Heart right ventricle (tissue), 16 donors: ENCODE measurements around the gene ECT2. TPM values are rescaled to one million over a fixed set of nuclear protein-coding genes. Genes with fewer than 3 reads are reported as not detected.
"Not testable (repeated sequence)": the region's sequence is repeated elsewhere in the genome, so short reads cannot be mapped to it uniquely, and the experiment has no call there.

Source experiments
- ATAC-seq, 8 donors: fragments of 200-7000 bp; cut with Tn5 transposase; one replicate each; pipeline ENCODE4 v1.9.1; 2020; ENCODE audit warnings: mild to moderate bottlenecking in 8 of 8, moderate library complexity in 8 of 8, moderate number of reproducible peaks in 1 of 8
- DNase-seq, 2 donors: peaks; one replicate each; pipeline ENCODE4 v3.0.0-alpha.2; 2020
- H3K27ac ChIP-seq, 10 donors: fragments of 200-600 bp; sonication (generic) in 2 of 10; one replicate each; pipeline versions ENCODE4 v1.5.0 to v1.8.0; 2020 to 2022; ENCODE audit warnings: mild to moderate bottlenecking in 3 of 10
- H3K27me3 ChIP-seq, 7 donors: fragments of 200-600 bp; one replicate each; pipeline ENCODE4 v1.8.0; 2021 to 2022; ENCODE audit warnings: mild to moderate bottlenecking in 2 of 7
- H3K36me3 ChIP-seq, 9 donors: fragments of 200-600 bp; sonication (generic) in 1 of 9; one replicate each; pipeline versions ENCODE4 v1.5.0 to v1.8.0; 2020 to 2022; ENCODE audit warnings: mild to moderate bottlenecking in 2 of 9
- H3K4me1 ChIP-seq, 9 donors: fragments of 200-600 bp; sonication (generic) in 1 of 9; one replicate each; pipeline versions ENCODE4 v1.5.0 to v1.8.0; 2020 to 2022; ENCODE audit warnings: mild to moderate bottlenecking in 4 of 9
- H3K4me3 ChIP-seq, 10 donors: fragments of 200-600 bp; sonication (generic) in 2 of 10; one replicate each; pipeline versions ENCODE4 v1.5.0 to v1.8.0; 2020 to 2022; ENCODE audit warnings: mild to moderate bottlenecking in 7 of 10, moderate library complexity in 2 of 10
- H3K9me3 ChIP-seq, 11 donors: fragments of 200-600 bp in 10 of 11; sonication (generic) in 2 of 11; one replicate each; pipeline versions ENCODE4 v1.5.0 to v1.8.0; 2013 to 2022; ENCODE audit warnings: mild to moderate bottlenecking in 2 of 11, control low read depth in 1 of 11, moderate library complexity in 1 of 11
- WGBS, 2 donors: extraction: QIAGEN DNeasy Blood & Tissue Kit; methylation state at CpG; one replicate each; pipeline ENCODE4 v1.1.7; 2013; ENCODE audit warnings: inconsistent platforms in 1 of 2; 5-methylcytosine and 5-hydroxymethylcytosine counted together
- intact Hi-C, 10 donors: fragments of 100-400 bp; cut with DNase I; formaldehyde crosslinking; loops; one replicate each; pipeline versions ENCODE4 v1.11.1 to v1.14.2; 2022
- polyA plus RNA-seq, 2 donors: library from polyadenylated mRNA; stranded (reverse); fragments of 200-250 nt; gene quantifications; one replicate each; pipeline ENCODE4 v1.2.3, GENCODE V29; 2013
- total RNA-seq, 10 donors: library from RNA; stranded (reverse); fragmentation: NEBNext Ultra II Directional in 3 of 10; extraction: Animal tissue kit (Norgen Biotek cat#: 25700) in 3 of 10; gene quantifications; one replicate each; pipeline versions ENCODE4 v1.2.1 to v1.2.4, GENCODE V29; 2021 to 2023
- TF ChIP-seq, protein P1 (sequence below), 9 donors: fragments of 200-600 bp; sonication (generic) in 2 of 9; IDR thresholded peaks; one replicate each; pipeline versions ENCODE4 v1.5.0 to v1.8.0; 2021 to 2022; ENCODE audit warnings: antibody characterized with exemption in 9 of 9, mild to moderate bottlenecking in 5 of 9, moderate library complexity in 1 of 9
- donor health status: Arrhythmogenic right ventricular cardiomyopathy.
- donor health status: ischemic (EF 13 %, LVEDD 7.1; RV severe dilation, severe dysfunction).
- donor health status: healthy with polysubstance abuse.
- donor health status: DM: no; HTN: yes; CAD: no.
- donor health status: DM: no; HTN: no; CAD: no.
- donor health status: ischemic (EF 25% LVEDD 6.9; RV normal size, moderate dysfunction).
- donor health status: ischemic (EF 25% LVEDD 5.7; RV mildly dilated, moderate dysfunction).
- donor health status: healthy.
- donor health status: DM: yes; HTN: yes; CAD: no.
- donor health status: Ischemic cardiomyopathy.
- donor health status: ischemic (EF 35%, LVEDD 5.7; RV mildly dilated, moderate dysfunction).
- donor health status: nonischemic (EF 11% LVEDD 7.7; RV severe dilation, severe dysfunction).
- donor health status: DM: yes; HTN: yes; CAD: no.
- donor health status: PGD.
- donor health status: ischemic (EF 29% LVEDD 5.4; RV normal size, mild dysfunction).
- donor health status: nonischemic (EF 23%, LVEDD 6.1; RV moderate dilation, normal function).

Gene ECT2
- total and polyA plus RNA-seq, 12 donors, result 2.0 to 8.0 (median 5.3) TPM

DNA sequence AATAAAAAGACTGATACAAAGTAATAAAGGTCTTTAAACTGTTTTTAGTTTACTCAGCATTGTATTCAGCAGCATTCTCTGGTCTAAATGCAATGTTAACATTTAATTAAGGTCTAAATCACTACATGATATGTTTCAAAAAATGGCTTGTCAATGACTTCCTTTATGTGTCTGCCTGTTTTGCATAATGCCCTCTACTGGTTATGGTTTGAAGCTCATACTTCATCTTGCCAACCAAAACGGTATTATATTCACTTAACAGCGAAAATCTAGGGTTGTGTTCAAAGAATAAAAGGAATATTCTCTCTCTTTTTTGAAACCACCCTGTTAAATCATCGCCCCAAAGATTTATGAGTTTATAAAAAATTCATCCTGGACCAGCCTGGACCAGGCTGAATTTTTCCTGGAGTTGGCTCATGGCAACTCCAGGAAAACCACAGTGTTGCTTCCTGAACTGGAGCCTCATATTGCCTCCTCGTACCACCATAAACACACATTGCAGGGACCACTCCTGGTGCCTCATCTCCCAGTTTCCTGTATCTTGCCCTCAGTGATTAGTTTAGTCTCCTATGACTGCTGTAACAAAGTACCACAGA lies 32.9 kb upstream of the ECT2 start:
- WGBS, 2 donors, result 74 to 78% methylated on average over 4 of the region's 4 CpGs
- H3K27ac ChIP-seq, result no peak overlapping the region

DNA sequence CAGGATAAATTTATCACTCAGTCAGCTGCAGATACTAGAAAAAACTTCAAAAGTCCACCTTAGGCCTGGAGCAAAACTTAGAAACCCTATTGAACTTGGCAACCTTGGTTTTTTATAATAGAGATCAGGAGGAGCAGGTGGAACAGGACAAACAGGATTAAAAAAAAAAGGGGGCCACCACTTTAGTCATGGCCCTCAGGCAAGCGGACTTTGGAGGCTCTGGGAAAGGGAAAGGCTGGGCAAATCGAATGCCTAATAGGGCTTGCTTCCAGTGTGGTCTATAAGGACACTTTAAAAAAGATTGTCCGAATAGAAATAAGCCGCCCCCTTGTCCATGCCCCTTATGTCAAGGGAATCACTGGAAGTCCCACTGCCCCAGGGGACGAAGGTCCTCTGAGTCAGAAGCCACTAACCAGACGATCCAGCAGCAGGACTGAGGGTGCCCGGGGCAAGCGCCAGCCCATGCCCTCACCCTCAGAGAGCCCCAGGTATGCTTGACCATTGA lies 27.9 kb upstream of the ECT2 start:
- ATAC-seq, H3K27ac ChIP-seq, H3K4me1 ChIP-seq, intact Hi-C loops, H3K36me3 ChIP-seq, DNase-seq, H3K4me3 ChIP-seq, H3K27me3 ChIP-seq: not testable (repeated sequence)
- H3K9me3 ChIP-seq, result peaks cover 0 to 18% (median 0%) of the 10 kb centered on the region in 11 donors
- WGBS, 2 donors, result 85 to 89% methylated on average over 8 of the region's 8 CpGs

More for the DNA sequence above, 32.9 kb upstream of the ECT2 start:
- no peaks in the 10 kb centered on the region for H3K27me3 ChIP-seq
- H3K9me3 ChIP-seq, result peaks cover 0 to 17% (median 0%) of the 10 kb centered on the region in 11 donors
- no peak for DNase-seq
- H3K4me1 ChIP-seq, result peaks cover 0 to 15% (median 0%) of the 10 kb centered on the region in 9 donors
- ATAC-seq, result no peak
- H3K36me3 ChIP-seq, result no peaks in the 10 kb centered on the region
- intact Hi-C loops, result no loop called here
- TF ChIP-seq, protein P1, sequence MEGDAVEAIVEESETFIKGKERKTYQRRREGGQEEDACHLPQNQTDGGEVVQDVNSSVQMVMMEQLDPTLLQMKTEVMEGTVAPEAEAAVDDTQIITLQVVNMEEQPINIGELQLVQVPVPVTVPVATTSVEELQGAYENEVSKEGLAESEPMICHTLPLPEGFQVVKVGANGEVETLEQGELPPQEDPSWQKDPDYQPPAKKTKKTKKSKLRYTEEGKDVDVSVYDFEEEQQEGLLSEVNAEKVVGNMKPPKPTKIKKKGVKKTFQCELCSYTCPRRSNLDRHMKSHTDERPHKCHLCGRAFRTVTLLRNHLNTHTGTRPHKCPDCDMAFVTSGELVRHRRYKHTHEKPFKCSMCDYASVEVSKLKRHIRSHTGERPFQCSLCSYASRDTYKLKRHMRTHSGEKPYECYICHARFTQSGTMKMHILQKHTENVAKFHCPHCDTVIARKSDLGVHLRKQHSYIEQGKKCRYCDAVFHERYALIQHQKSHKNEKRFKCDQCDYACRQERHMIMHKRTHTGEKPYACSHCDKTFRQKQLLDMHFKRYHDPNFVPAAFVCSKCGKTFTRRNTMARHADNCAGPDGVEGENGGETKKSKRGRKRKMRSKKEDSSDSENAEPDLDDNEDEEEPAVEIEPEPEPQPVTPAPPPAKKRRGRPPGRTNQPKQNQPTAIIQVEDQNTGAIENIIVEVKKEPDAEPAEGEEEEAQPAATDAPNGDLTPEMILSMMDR (IDR thresholded peaks at IDR 0.05), result peak in 4 of 9 donors; percentile 26 to 40 (median 31)
- no peak overlapping the region for H3K4me3 ChIP-seq

DNA sequence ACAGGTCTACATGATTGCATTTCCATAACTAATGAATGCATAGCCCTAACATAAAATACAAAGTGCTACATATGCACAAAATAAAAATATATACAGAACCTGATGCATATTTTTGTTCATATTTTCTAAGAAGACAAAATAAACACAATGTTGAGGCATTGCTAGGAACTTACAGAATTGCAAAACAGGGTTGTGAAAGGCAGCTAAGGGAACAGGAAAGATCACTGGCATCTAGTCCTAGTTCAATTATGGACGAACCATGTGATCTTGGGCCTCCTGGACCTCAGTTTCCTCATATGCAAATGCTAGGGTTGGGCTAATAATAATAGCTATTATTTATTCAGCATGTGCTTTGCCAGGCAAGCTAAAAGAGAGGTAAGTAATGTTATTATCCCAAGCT lies 24.1 kb upstream of the ECT2 start:
- ATAC-seq, result no peak

DNA sequence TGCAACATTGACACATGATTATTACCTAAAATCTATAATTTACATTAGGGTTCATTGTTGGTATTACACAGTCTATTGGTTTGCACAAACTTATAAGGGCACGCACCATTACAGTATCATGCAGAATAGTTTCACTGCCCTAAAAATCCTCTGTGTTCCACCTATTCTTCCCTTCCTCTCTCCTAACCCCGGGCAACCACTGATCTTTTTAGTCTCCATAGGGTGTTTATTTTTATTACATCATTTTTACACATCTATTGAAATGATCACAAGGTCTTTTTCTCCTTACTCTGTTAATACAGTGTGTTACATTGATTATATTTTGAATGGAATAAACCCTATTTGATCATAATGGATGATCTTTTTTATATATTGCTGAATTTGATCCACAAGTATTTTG lies 15.5 kb upstream of the ECT2 start:
- TF ChIP-seq, protein P1 (IDR thresholded peaks at IDR 0.05), result no peak
- intact Hi-C loops, result no loop called here
- H3K9me3 ChIP-seq, result no peaks in the 10 kb centered on the region
- no peak overlapping the region for H3K4me3 ChIP-seq
- no peak overlapping the region for H3K27ac ChIP-seq
- H3K27me3 ChIP-seq, result no peaks in the 10 kb centered on the region
- DNase-seq (no peak), ATAC-seq (no peak)
- 89 to 97% methylated on average over 2 of the region's 2 CpGs for WGBS, 2 donors
- H3K36me3 ChIP-seq, result no peaks in the 10 kb centered on the region
- H3K4me1 ChIP-seq, result no peaks in the 10 kb centered on the region

More for the DNA sequence above, 24.1 kb upstream of the ECT2 start:
- Histone ChIP-seq H3K27ac (no peak overlapping the region), H3K36me3 (no peaks in the 10 kb centered on the region), H3K4me1 (peaks cover 0 to 2% (median 0%) of the 10 kb centered on the region in 9 donors), H3K27me3 (no peaks in the 10 kb centered on the region), H3K9me3 (peaks cover 0 to 7% (median 0%) of the 10 kb centered on the region in 11 donors), H3K4me3 (no peak overlapping the region)
- no peak for DNase-seq
- TF ChIP-seq, protein P1 (IDR thresholded peaks at IDR 0.05), result no peak
- 66 to 77% methylated on average over 1 of the region's 1 CpG for WGBS, 2 donors
- intact Hi-C loops, result no loop called here

DNA sequence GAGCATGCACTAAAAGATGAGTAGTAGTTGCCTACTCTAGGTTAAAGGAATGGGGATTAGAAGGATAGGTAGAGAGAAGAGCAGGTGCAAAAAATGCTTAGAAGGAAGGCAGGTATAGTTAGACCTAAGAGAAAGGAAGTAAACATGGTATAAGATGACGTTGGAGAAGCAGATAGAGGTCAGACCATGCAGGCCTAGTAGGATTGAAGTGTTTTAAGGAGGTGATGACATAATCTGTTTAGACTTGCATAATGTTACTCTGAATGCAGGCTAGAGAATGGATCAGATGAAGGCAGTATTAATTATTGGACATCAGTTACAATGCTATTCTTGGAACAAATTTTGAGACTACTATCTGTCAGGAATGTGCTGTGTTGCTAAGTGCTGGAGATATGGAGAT lies 11.1 kb upstream of the ECT2 start:
- TF ChIP-seq, protein P1 (IDR thresholded peaks at IDR 0.05), result no peak
- Histone ChIP-seq H3K36me3 (no peaks in the 10 kb centered on the region), H3K27ac (no peak overlapping the region), H3K27me3 (no peaks in the 10 kb centered on the region), H3K4me1 (no peaks in the 10 kb centered on the region), H3K4me3 (no peak overlapping the region), H3K9me3 (no peaks in the 10 kb centered on the region)
- no peak for ATAC-seq
- DNase-seq, result no peak
- 21 to 29% methylated on average over 1 of the region's 1 CpG for WGBS, 2 donors
- intact Hi-C loops, result no loop called here
